GM06990 (cell line): Measurements from ENCODE around the gene ARHGAP4.

Experiments
- DNase-seq: peaks from one replicate; pipeline ENCODE4 v3.0.0-alpha.2; 2011; ENCODE audit not compliant: insufficient read length; ENCODE audit errors: extremely low read depth
- H3K27me3 ChIP-seq: replicated peaks from 2 replicates; pipeline ENCODE4 v1.6.0; 2011; ENCODE audit warnings: low read length; ENCODE audit not compliant: control insufficient read depth, insufficient read depth
- H3K36me3 ChIP-seq: 2 replicates; pipeline ENCODE4 v1.5.1; 2011; ENCODE audit warnings: low read length; ENCODE audit not compliant: control insufficient read depth, insufficient read depth
- H3K4me3 ChIP-seq: replicated peaks from 2 replicates; pipeline ENCODE4 v1.5.1; 2011; ENCODE audit warnings: low read depth, mild to moderate bottlenecking, control low read depth, low read length
- TF ChIP-seq, protein P1 (sequence below): IDR thresholded peaks from 2 replicates; pipeline ENCODE4 v1.5.1; 2011; ENCODE audit warnings: low read length, control low read depth, mild to moderate bottlenecking, inconsistent platforms; ENCODE audit not compliant: insufficient read depth, poor library complexity, severe bottlenecking

Gene ARHGAP4

DNA sequence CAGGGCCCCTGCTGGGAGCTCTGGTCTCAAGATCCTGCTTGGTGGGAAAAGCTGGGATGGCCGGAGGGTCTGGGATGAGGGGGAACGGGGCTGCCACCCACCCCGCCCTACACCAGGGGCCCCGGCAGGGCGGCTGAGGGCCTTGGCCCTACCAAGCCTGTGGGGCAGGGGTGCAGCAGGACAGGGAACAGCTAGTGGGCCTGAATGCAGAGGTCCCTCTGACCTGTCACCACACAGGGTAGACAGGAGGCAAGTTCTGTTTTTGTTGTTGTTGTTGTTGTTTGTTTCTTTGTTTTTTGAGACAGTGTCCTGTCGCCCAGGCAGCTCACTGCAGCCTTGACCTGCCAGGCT, 18.7 kb upstream of the ARHGAP4 start:
- DNase-seq, result no peak
- H3K4me3 ChIP-seq, result no peak overlapping the region

DNA sequence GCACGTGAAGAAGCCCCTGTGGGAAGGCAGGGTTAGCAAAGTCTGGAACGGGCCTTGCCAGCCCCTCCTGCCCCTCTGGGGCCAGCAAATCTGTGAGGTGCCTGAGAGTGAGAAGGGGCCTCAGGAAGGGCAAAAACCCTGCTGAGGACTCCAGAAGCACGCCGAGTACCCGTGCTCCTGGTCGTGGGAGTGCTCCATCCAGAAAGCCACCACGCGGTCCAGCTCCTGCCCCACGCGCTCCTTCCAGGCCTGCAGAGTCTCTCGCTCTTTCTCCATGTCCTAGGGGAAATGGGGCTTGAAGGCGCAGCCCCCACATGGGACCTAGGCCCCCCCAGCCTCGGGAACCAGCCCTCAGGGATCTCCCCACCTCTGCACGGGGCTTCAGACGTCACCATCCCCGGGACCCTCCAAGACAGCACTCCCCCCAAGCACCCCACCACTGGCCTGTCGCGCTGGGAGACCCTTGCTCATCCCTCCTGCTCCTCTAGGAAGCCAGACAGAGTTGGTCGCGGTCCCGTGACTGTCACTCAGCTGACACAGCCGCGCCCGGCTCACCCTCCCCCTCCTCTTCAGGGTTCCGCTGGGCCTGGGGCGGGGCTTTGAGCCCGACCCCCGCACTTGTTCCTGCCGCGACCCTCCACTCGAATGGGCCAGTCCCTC, 18.2 kb upstream of the ARHGAP4 start, which contains the start of gene RENBP:
Gene RENBP, minus strand, starts transcription at position 504 of the 660 bp plus-strand sequence. Its CDS starts 33 bp downstream, at position 471.
- no peak for DNase-seq
- TF ChIP-seq, protein P1, sequence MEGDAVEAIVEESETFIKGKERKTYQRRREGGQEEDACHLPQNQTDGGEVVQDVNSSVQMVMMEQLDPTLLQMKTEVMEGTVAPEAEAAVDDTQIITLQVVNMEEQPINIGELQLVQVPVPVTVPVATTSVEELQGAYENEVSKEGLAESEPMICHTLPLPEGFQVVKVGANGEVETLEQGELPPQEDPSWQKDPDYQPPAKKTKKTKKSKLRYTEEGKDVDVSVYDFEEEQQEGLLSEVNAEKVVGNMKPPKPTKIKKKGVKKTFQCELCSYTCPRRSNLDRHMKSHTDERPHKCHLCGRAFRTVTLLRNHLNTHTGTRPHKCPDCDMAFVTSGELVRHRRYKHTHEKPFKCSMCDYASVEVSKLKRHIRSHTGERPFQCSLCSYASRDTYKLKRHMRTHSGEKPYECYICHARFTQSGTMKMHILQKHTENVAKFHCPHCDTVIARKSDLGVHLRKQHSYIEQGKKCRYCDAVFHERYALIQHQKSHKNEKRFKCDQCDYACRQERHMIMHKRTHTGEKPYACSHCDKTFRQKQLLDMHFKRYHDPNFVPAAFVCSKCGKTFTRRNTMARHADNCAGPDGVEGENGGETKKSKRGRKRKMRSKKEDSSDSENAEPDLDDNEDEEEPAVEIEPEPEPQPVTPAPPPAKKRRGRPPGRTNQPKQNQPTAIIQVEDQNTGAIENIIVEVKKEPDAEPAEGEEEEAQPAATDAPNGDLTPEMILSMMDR, result no peak
- Histone ChIP-seq H3K4me3 (no peak within 1 kb of the TSS), H3K27me3 (no peaks in the 10 kb centered on the region), H3K36me3 (peaks cover 1% of the 10 kb centered on the region; the same call in 1 of the 2 replicates)

More for the DNA sequence above, 18.7 kb upstream of the ARHGAP4 start:
- TF ChIP-seq, protein P1, result no peak
- H3K36me3 ChIP-seq, result peaks cover 1% of the 10 kb centered on the region; the same call in 1 of the 2 replicates
- H3K27me3 ChIP-seq, result no peaks in the 10 kb centered on the region

GRCh38 chrX:153941336-153942252, 15.5 kb upstream of the ARHGAP4 start:
- DNase-seq, result no peak
- H3K4me3 ChIP-seq, result no peak overlapping the region
- H3K36me3 ChIP-seq, result no peaks in the 10 kb centered on the region
- H3K27me3 ChIP-seq, result no peaks in the 10 kb centered on the region
- TF ChIP-seq, protein P1, result no peak

DNA sequence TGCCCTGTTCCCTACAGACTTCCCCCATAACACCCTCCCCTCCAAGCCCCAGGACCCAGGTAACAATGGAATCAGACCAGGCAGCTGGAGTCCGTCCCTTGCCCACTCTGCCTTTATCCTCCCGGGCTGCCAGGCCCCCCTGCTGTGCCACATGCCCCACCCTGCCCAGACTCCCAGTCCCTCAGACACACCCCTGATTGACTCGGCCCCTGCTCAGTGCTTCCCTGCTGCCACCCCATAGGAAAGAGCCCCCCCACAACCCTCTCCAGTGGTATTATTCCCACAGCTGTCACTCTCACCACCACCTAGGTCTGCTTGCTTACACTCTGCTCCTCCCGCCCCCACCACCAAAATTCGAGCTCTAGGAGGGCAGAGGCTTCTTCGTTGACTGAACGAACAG, 13.5 kb upstream of the ARHGAP4 start:
- Histone ChIP-seq H3K36me3 (no peaks in the 10 kb centered on the region), H3K4me3 (no peak overlapping the region), H3K27me3 (no peaks in the 10 kb centered on the region)
- DNase-seq, result no peak
- TF ChIP-seq, protein P1, result no peak

GRCh38 chrX:153938226-153938786, 12.2 kb upstream of the ARHGAP4 start:
- Histone ChIP-seq H3K4me3 (no peak overlapping the region), H3K36me3 (no peaks in the 10 kb centered on the region), H3K27me3 (no peaks in the 10 kb centered on the region)
- TF ChIP-seq, protein P1, result no peak
- no peak for DNase-seq
